ENCODE results near the gene FMOD. TPM values are rescaled to one million over a fixed set of nuclear protein-coding genes. Genes with fewer than 3 reads are reported as not detected.

FMOD gene
- total RNA-seq, 2 experiments from 2014 or later: not detected

- CTCF ChIA-PET (ENCODE audit: unreplicated experiment): interaction anchor here (0.5 to 2.8 kb wide), 8 partner anchors 22 to 311 kb away, joined by 3 to 9 read pairs (median 5); no protein-coding TSS in a partner anchor
- no peak overlapping the region for H2AFZ ChIP-seq (ENCODE audit: low read length)
- H3K27ac ChIP-seq (ENCODE audit: low read depth, low read length, poor library complexity, severe bottlenecking): no peak overlapping the region
- H3K36me3 ChIP-seq (ENCODE audit: insufficient read depth, low read length): no peaks in the 10 kb centered on the region
- no peaks in the 10 kb centered on the region for H3K79me2 ChIP-seq (ENCODE audit: insufficient read depth, low read depth, low read length)
- POLR2A ChIA-PET: interaction anchor here (0.6 to 1.1 kb wide), 3 partner anchors 71 to 111 kb away, joined by 3 to 5 read pairs (median 4); no protein-coding TSS in a partner anchor
- H4K20me1 ChIP-seq (ENCODE audit: insufficient read depth, low read length): no peaks in the 10 kb centered on the region
- BruUV-seq (replicated peaks): no TSS peak
- no peaks in the 10 kb centered on the region for H3K9me2 ChIP-seq (ENCODE audit: insufficient read depth, low read length)
- DNase-seq (ENCODE audit: low spot score): peak; percentile 67
- intact Hi-C loops (cut with micrococcal nuclease; ENCODE audit: unreplicated experiment): no loop called here
- peaks cover 41% of the 10 kb centered on the region for H3K4me1 ChIP-seq (ENCODE audit: insufficient read depth, low read length, poor library complexity, severe bottlenecking)
- no peaks in the 10 kb centered on the region for H3K9me3 ChIP-seq (ENCODE audit: low read length)
- TF ChIP-seq CTCF (conservative IDR thresholded peaks at IDR 0.05; ENCODE audit: low read length) (peak; percentile 89), EZH2phosphoT487 (IDR thresholded peaks at IDR 0.05; ENCODE audit: borderline replicate concordance, low read depth, low read length) (no peak)
- no peak overlapping the region for H3K4me2 ChIP-seq (ENCODE audit: low read length)
- H3K4me3 ChIP-seq (ENCODE audit: low read depth, low read length, poor library complexity, severe bottlenecking): no peak overlapping the region
Measured at GRCh38 chr1:203342192-203342940, 8.6 kb downstream of the FMOD start.

DNA sequence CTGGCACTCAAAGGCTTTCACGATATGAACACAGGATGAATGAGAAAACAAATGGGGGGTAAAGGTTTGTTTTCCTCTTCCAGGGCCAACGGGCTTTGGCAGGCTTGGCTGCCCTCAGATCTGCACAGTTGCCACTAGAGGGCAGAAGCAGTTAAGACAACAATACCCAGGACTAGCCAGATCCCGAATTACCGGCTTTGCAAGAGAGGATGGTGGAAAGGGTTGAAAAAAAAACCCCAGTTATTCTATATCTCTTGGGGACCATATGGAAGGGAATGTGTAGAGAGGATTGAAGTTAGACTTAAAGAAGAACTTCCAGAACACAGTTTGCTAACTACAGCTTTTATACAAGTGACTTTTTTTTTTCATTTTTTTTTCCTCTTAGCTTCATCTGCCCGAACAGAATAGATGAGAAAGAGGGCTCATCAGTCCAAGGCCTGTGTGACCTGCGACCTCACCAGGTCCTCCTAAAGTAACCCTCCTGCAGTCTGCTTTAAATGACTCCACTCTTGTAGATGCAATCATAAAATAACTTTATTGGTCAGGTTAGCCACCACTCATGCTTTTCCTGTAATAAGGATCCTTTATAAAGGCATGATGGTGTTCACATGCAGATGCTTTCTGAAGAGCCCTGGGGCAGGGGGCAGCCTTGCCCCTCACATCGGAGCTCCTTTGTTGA, 10.7 kb downstream of the FMOD start:
- CTCF ChIA-PET (ENCODE audit: unreplicated experiment): interaction anchor here (0.9 to 3.7 kb wide), 8 partner anchors 69 to 148 kb away, joined by 3 to 21 read pairs (median 6); no protein-coding TSS in a partner anchor
- peak overlapping the region; percentile 79 for H2AFZ ChIP-seq (ENCODE audit: low read length)
- peaks cover 58% of the 10 kb centered on the region for H3K4me1 ChIP-seq (ENCODE audit: insufficient read depth, low read length, poor library complexity, severe bottlenecking)
- TF ChIP-seq EZH2phosphoT487 (IDR thresholded peaks at IDR 0.05; ENCODE audit: borderline replicate concordance, low read depth, low read length): no peak
- peak; percentile 99 for TF ChIP-seq CTCF (conservative IDR thresholded peaks at IDR 0.05; ENCODE audit: low read length)
- DNase-seq (ENCODE audit: low spot score): peak; percentile 92
- H3K79me2 ChIP-seq (ENCODE audit: insufficient read depth, low read depth, low read length): no peaks in the 10 kb centered on the region
- H3K9me2 ChIP-seq (ENCODE audit: insufficient read depth, low read length): no peaks in the 10 kb centered on the region
- no peaks in the 10 kb centered on the region for H3K36me3 ChIP-seq (ENCODE audit: insufficient read depth, low read length)
- POLR2A ChIA-PET: interaction anchor here (0.6 to 1.6 kb wide), 8 partner anchors 13 to 112 kb away, joined by 3 to 6 read pairs (median 4); no protein-coding TSS in a partner anchor
- H3K27ac ChIP-seq (ENCODE audit: low read depth, low read length, poor library complexity, severe bottlenecking): peak overlapping the region; percentile 20
- no peaks in the 10 kb centered on the region for H3K9me3 ChIP-seq (ENCODE audit: low read length)
- BruUV-seq (replicated peaks): no TSS peak
- H3K4me2 ChIP-seq (ENCODE audit: low read length): peak overlapping the region; percentile 47
- H4K20me1 ChIP-seq (ENCODE audit: insufficient read depth, low read length): no peaks in the 10 kb centered on the region
- intact Hi-C loops (cut with micrococcal nuclease; ENCODE audit: unreplicated experiment): loop anchor here (1.0 kb wide), 4 partner anchors 73 to 362 kb away; no protein-coding TSS in a partner anchor
- H3K4me3 ChIP-seq (ENCODE audit: low read depth, low read length, poor library complexity, severe bottlenecking): no peak overlapping the region

All from OCI-LY7 (cell line).